ENCODE data around the gene ZNF883.

Gene ZNF883

GRCh38 chr9:112917987-112918362 lies 94.0 kb downstream of the ZNF883 start:
- no peak for DNase-seq (ENCODE audit: low read depth)

- no peak for DNase-seq (ENCODE audit: low read depth)
Measured at GRCh38 chr9:112917047-112917986, 94.7 kb downstream of the ZNF883 start.

- DNase-seq (ENCODE audit: low read depth) = no peak
Measured at GRCh38 chr9:112914524-112914923, 97.5 kb downstream of the ZNF883 start.

- DNase-seq (ENCODE audit: low read depth) = no peak
Measured at GRCh38 chr9:112913326-112913725, 98.7 kb downstream of the ZNF883 start.

- no peak for DNase-seq (ENCODE audit: low read depth)
Measured at GRCh38 chr9:112912636-112913035, 99.4 kb downstream of the ZNF883 start.

- DNase-seq (ENCODE audit: low read depth) = no peak
Measured at GRCh38 chr9:112911736-112912135, 100.3 kb downstream of the ZNF883 start.
